Lung (tissue), 12 donors: Measurements from ENCODE around the gene AP2B1. TPM values are rescaled to one million over a fixed set of nuclear protein-coding genes. Genes with fewer than 3 reads are reported as not detected.

Experiments
- ATAC-seq: fragments of 200-7000 bp; cut with Tn5 transposase; one replicate; pipeline ENCODE4 v1.9.1; 2020; ENCODE audit warnings: moderate number of reproducible peaks; ENCODE audit not compliant: insufficient read depth, low FRiP score
- DNase-seq, 3 donors: peaks; one replicate each; pipeline ENCODE4 v3.0.0-alpha.2; 2013 to 2017
- H3K27ac ChIP-seq, 2 donors: one replicate each; pipeline ENCODE4 v1.5.1; 2013; ENCODE audit warnings: mild to moderate bottlenecking in 2 of 2, moderate library complexity in 2 of 2, control low read depth in 1 of 2, inconsistent platforms in 1 of 2, low read depth in 1 of 2, low read length in 1 of 2
- H3K27me3 ChIP-seq, 3 donors: one replicate each; pipeline ENCODE4 v1.5.1; 2013; ENCODE audit warnings: low read length in 2 of 3; ENCODE audit not compliant: control insufficient read depth in 3 of 3, insufficient read depth in 3 of 3
- H3K36me3 ChIP-seq, 4 donors: one replicate each; pipeline ENCODE4 v1.5.1; 2013; ENCODE audit warnings: low read length in 4 of 4, mild to moderate bottlenecking in 1 of 4, moderate library complexity in 1 of 4; ENCODE audit not compliant: control insufficient read depth in 4 of 4, insufficient read depth in 4 of 4
- H3K4me1 ChIP-seq, 5 donors: one replicate each; pipeline ENCODE4 v1.5.1; 2013; ENCODE audit warnings: low read length in 5 of 5, mild to moderate bottlenecking in 2 of 5, moderate library complexity in 1 of 5; ENCODE audit not compliant: control insufficient read depth in 5 of 5, insufficient read depth in 5 of 5
- H3K4me3 ChIP-seq: one replicate; pipeline ENCODE4 v1.5.1; 2013; ENCODE audit warnings: mild to moderate bottlenecking, control low read depth, moderate library complexity
- H3K9ac ChIP-seq, 2 donors: one replicate each; pipeline ENCODE4 v1.5.1; 2013; ENCODE audit warnings: low read length in 2 of 2, control low read depth in 1 of 2; ENCODE audit not compliant: insufficient read depth in 1 of 2
- H3K9me3 ChIP-seq, 4 donors: one replicate each; pipeline ENCODE4 v1.5.1; 2013; ENCODE audit warnings: low read length in 3 of 4, mild to moderate bottlenecking in 1 of 4, moderate library complexity in 1 of 4; ENCODE audit not compliant: control insufficient read depth in 4 of 4, insufficient read depth in 3 of 4
- WGBS, 2 donors: extraction: QIAGEN DNeasy Blood & Tissue Kit; methylation state at CpG; one replicate each; pipeline ENCODE4 v1.1.7; 2013; 5-methylcytosine and 5-hydroxymethylcytosine counted together
- polyA plus RNA-seq, 2 donors: library from polyadenylated mRNA; stranded (reverse); fragments of 200-250 nt; gene quantifications; one replicate each; pipeline ENCODE4 v1.2.1, GENCODE V29; 2013
- total RNA-seq, 2 donors: library from RNA; depleted of rRNA in 1 of 2; stranded (reverse); fragments of >200 nt in 1 of 2; gene quantifications; one replicate each; pipeline ENCODE4 v1.2.1, GENCODE V29; 2014 to 2021
- TF ChIP-seq, protein P1 (sequence below): IDR thresholded peaks from 2 replicates; pipeline ENCODE4 v1.5.1; 2012; ENCODE audit warnings: mild to moderate bottlenecking; ENCODE audit errors: control extremely low read depth, extremely low read depth
- donor health status: control.
- donor health status: control.
- donor health status: Bipolar disorder and iron deficiency.
- donor health status: healthy.
- donor health status: DM: yes; HTN: yes; CAD: no.

AP2B1 gene
- total and polyA plus RNA-seq, 4 donors: 52.9 to 156 (median 82.4) TPM

DNA sequence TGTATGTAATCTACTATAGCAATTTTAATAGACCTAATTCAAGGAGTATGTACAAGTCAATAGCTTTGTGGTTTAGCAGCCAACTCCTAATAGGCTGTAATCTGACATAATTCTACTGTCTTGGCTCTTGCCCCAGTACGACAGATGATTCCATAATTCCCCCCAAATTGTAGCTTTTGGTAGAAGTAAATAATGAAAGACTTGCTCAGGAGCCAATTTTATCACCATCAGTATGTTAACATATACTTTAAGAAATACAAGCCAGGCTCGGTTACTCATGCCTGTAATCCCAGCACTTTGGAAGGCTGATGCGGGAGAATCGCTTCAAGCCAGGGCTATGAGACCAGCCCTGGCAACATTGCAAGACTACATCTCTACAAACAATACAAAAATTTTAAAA lies 53.9 kb downstream of the AP2B1 start:
- no peaks in the 10 kb centered on the region for H3K9me3 ChIP-seq
- no peak overlapping the region for H3K4me3 ChIP-seq
- H3K4me1 ChIP-seq: peaks cover 0 to 9% (median 0%) of the 10 kb centered on the region in 5 donors
- H3K27ac ChIP-seq: no peak overlapping the region
- peaks cover 23 to 31% (median 26%) of the 10 kb centered on the region in 4 donors for H3K36me3 ChIP-seq
- 84 to 86% methylated on average over 4 of the region's 4 CpGs for WGBS, 2 donors
- DNase-seq (peak; percentile 81 to 98 (median 98)), ATAC-seq (no peak)
- TF ChIP-seq, protein P1, sequence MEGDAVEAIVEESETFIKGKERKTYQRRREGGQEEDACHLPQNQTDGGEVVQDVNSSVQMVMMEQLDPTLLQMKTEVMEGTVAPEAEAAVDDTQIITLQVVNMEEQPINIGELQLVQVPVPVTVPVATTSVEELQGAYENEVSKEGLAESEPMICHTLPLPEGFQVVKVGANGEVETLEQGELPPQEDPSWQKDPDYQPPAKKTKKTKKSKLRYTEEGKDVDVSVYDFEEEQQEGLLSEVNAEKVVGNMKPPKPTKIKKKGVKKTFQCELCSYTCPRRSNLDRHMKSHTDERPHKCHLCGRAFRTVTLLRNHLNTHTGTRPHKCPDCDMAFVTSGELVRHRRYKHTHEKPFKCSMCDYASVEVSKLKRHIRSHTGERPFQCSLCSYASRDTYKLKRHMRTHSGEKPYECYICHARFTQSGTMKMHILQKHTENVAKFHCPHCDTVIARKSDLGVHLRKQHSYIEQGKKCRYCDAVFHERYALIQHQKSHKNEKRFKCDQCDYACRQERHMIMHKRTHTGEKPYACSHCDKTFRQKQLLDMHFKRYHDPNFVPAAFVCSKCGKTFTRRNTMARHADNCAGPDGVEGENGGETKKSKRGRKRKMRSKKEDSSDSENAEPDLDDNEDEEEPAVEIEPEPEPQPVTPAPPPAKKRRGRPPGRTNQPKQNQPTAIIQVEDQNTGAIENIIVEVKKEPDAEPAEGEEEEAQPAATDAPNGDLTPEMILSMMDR: no peak
- no peak overlapping the region for H3K9ac ChIP-seq
- H3K27me3 ChIP-seq: no peaks in the 10 kb centered on the region

DNA sequence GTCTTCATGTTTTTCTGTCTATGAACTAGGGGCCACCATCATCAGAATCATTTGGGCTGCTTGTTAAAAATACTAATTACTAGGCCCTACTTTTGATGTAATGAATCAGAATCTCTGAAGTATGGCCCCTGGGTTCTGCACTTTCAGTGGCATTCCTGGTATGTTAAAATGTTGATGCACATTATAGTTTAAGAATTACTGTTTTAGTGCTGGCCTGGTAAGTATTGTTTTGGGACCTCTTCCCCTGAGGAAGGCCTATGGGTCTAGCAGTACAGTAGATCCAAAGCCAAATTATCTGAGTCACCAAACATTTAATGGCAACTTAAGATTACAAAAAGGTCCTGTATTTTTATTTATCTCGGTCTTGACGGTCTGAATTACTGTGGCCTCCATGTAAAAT lies 58.8 kb downstream of the AP2B1 start:
- Histone ChIP-seq H3K9ac (no peak overlapping the region), H3K9me3 (no peaks in the 10 kb centered on the region), H3K36me3 (peaks cover 10 to 20% (median 15%) of the 10 kb centered on the region in 4 donors), H3K4me1 (peaks cover 0 to 3% (median 0%) of the 10 kb centered on the region in 5 donors), H3K4me3 (no peak overlapping the region), H3K27ac (no peak overlapping the region), H3K27me3 (no peaks in the 10 kb centered on the region)
- TF ChIP-seq, protein P1: no peak
- ATAC-seq (no peak), DNase-seq (no peak)
- WGBS, 2 donors: 50 to 70% methylated on average over 2 of the region's 2 CpGs

DNA sequence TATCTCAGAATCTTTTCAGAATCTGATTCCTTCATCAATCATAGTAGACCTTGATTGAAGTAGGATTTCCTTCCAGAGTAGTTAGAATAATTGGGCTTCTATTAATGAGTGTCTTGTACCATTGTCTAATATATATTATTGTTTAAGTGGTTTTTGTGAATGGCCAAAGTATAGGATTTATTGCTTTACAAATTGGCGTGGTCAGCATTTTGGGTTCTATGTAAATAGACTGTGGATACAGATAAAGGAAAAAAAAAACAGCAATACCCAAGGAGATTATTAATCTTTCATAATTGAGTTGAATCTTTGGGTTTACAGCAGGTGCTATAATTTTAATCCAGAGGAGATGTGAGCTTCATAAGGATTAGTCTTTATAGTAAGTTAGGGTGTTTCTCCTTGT lies 64.3 kb downstream of the AP2B1 start:
- DNase-seq (no peak), ATAC-seq (no peak)
- Histone ChIP-seq H3K4me1 (no peaks in the 10 kb centered on the region), H3K27me3 (no peaks in the 10 kb centered on the region), H3K4me3 (no peak overlapping the region), H3K9me3 (no peaks in the 10 kb centered on the region), H3K27ac (no peak overlapping the region), H3K9ac (no peak overlapping the region), H3K36me3 (peaks cover 0 to 19% (median 12%) of the 10 kb centered on the region in 4 donors)
- WGBS, 2 donors: 90 to 93% methylated on average over 1 of the region's 1 CpG
- TF ChIP-seq, protein P1: no peak
